Measurements from ENCODE around the gene OVOL2. TPM values are rescaled to one million over a fixed set of nuclear protein-coding genes. Genes with fewer than 3 reads are reported as not detected.

The OVOL2 gene
- total RNA-seq, 1 experiment from 2014 or later: 7.4 TPM

DNA sequence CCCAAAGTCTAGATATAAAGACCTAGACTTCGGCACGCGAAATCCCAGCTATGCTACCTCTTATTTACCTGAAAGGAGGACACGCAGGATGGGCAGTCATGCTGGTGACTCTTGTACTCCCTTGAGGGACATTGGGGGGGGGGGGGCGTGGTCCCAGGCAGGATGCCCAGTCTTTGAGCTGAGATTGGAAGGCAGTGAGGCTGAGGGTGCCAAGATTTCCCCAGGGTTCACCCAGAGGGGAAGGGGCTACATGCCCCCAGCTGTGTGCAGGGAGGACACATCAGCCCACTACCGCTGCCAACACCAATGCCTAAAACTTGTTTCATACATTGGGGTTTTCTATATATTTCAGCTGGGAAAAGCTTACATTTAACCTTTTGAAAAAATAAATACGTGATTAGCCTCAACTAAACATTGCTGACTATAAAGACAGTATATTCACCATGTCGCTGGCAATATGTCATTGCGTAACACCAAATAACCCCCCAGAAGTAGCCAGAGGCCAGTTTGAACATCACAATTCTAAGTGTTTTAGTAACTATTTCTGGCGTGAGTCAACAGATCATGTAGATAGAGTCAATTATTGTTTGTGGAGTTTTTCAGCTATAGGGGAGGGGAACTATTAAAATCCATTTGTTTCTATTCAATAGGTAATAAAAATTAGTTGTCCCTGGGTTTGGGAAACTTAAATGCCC is 67.3 kb downstream of the OVOL2 start:
- H3K9me3 Mint-ChIP-seq (ENCODE audit: low read depth, unreplicated experiment): no peaks in the 10 kb centered on the region
- DNase-seq: no peak
- H3K4me3 Mint-ChIP-seq (ENCODE audit: low read depth, unreplicated experiment): no peak overlapping the region
- no peaks in the 10 kb centered on the region for H3K36me3 Mint-ChIP-seq (ENCODE audit: insufficient read depth, unreplicated experiment)
- H3K27ac Mint-ChIP-seq (ENCODE audit: unreplicated experiment): no peak overlapping the region
- no peaks in the 10 kb centered on the region for H3K27me3 Mint-ChIP-seq (ENCODE audit: unreplicated experiment)
- CTCF ChIA-PET: no interaction called here
- H3K4me1 Mint-ChIP-seq (ENCODE audit: low read depth, unreplicated experiment): no peaks in the 10 kb centered on the region
- intact Hi-C loops (cut with micrococcal nuclease; ENCODE audit: unreplicated experiment): loop anchor here (10.0 kb wide), 1 partner anchor 486 kb away; no protein-coding TSS in a partner anchor
- no TSS peak for BruUV-seq (replicated peaks)
- TF ChIP-seq, protein P1, sequence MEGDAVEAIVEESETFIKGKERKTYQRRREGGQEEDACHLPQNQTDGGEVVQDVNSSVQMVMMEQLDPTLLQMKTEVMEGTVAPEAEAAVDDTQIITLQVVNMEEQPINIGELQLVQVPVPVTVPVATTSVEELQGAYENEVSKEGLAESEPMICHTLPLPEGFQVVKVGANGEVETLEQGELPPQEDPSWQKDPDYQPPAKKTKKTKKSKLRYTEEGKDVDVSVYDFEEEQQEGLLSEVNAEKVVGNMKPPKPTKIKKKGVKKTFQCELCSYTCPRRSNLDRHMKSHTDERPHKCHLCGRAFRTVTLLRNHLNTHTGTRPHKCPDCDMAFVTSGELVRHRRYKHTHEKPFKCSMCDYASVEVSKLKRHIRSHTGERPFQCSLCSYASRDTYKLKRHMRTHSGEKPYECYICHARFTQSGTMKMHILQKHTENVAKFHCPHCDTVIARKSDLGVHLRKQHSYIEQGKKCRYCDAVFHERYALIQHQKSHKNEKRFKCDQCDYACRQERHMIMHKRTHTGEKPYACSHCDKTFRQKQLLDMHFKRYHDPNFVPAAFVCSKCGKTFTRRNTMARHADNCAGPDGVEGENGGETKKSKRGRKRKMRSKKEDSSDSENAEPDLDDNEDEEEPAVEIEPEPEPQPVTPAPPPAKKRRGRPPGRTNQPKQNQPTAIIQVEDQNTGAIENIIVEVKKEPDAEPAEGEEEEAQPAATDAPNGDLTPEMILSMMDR (IDR thresholded peaks at IDR 0.05; ENCODE audit: unreplicated experiment): no peak

DNA sequence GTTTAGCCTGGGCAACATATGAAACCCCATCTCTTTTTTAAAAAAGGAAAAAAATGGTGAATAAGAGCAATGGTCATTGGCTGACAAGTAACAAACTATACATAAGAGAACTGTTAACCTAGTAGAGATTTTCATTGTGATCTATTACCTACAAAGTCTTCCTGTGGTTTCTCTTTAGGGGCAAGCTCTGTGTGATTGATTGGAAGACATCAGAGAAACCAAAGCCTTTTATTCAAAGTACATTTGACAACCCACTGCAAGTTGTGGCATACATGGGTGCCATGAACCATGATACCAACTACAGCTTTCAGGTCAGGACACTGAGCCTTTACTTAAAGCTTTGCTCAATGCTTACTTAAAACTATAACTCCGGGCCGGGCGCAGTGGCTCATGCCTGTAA is 69.7 kb downstream of the OVOL2 start:
- BruUV-seq (replicated peaks): no TSS peak
- Mint-ChIP-seq H3K4me3 (ENCODE audit: low read depth, unreplicated experiment) (no peak overlapping the region), H3K27ac (ENCODE audit: unreplicated experiment) (no peak overlapping the region), H3K36me3 (ENCODE audit: insufficient read depth, unreplicated experiment) (no peaks in the 10 kb centered on the region), H3K27me3 (ENCODE audit: unreplicated experiment) (no peaks in the 10 kb centered on the region), H3K9me3 (ENCODE audit: low read depth, unreplicated experiment) (no peaks in the 10 kb centered on the region), H3K4me1 (ENCODE audit: low read depth, unreplicated experiment) (no peaks in the 10 kb centered on the region)
- DNase-seq: no peak
- TF ChIP-seq, protein P1 (IDR thresholded peaks at IDR 0.05; ENCODE audit: unreplicated experiment): no peak
- CTCF ChIA-PET: no interaction called here
- intact Hi-C loops (cut with micrococcal nuclease; ENCODE audit: unreplicated experiment): no loop called here

- no peak for DNase-seq
- H3K36me3 Mint-ChIP-seq (ENCODE audit: insufficient read depth, unreplicated experiment): no peaks in the 10 kb centered on the region
- H3K27me3 Mint-ChIP-seq (ENCODE audit: unreplicated experiment): no peaks in the 10 kb centered on the region
- no peaks in the 10 kb centered on the region for H3K4me1 Mint-ChIP-seq (ENCODE audit: low read depth, unreplicated experiment)
- TF ChIP-seq, protein P1 (IDR thresholded peaks at IDR 0.05; ENCODE audit: unreplicated experiment): no peak
- CTCF ChIA-PET: no interaction called here
- no peaks in the 10 kb centered on the region for H3K9me3 Mint-ChIP-seq (ENCODE audit: low read depth, unreplicated experiment)
- intact Hi-C loops (cut with micrococcal nuclease; ENCODE audit: unreplicated experiment): no loop called here
- BruUV-seq (replicated peaks): no TSS peak
- no peak overlapping the region for H3K4me3 Mint-ChIP-seq (ENCODE audit: low read depth, unreplicated experiment)
- H3K27ac Mint-ChIP-seq (ENCODE audit: unreplicated experiment): no peak overlapping the region
Measured at GRCh38 chr20:17985388-17986018, 72.2 kb downstream of the OVOL2 start.

- Mint-ChIP-seq H3K4me1 (ENCODE audit: low read depth, unreplicated experiment) (no peaks in the 10 kb centered on the region), H3K4me3 (ENCODE audit: low read depth, unreplicated experiment) (no peak overlapping the region), H3K36me3 (ENCODE audit: insufficient read depth, unreplicated experiment) (peaks cover 7% of the 10 kb centered on the region), H3K27ac (ENCODE audit: unreplicated experiment) (no peak overlapping the region), H3K9me3 (ENCODE audit: low read depth, unreplicated experiment) (no peaks in the 10 kb centered on the region), H3K27me3 (ENCODE audit: unreplicated experiment) (no peaks in the 10 kb centered on the region)
- TF ChIP-seq, protein P1 (IDR thresholded peaks at IDR 0.05; ENCODE audit: unreplicated experiment): no peak
- intact Hi-C loops (cut with micrococcal nuclease; ENCODE audit: unreplicated experiment): no loop called here
- no peak for DNase-seq
- no TSS peak for BruUV-seq (replicated peaks)
- CTCF ChIA-PET: no interaction called here
Measured at GRCh38 chr20:17976305-17976704, 81.4 kb downstream of the OVOL2 start.

Other genes with a start within 250 kb of the OVOL2 start
- 39.8 and 43.0 TPM in 2 replicates for gene SNX5, start 89.1 kb downstream of the OVOL2 start, total RNA-seq (2022)
- 10.5 TPM in 2 replicates for gene MGME1, start 88.9 kb downstream of the OVOL2 start, total RNA-seq (2022)
- gene KAT14, start 79.9 kb upstream of the OVOL2 start, total RNA-seq (2022): 3.1 and 4.4 TPM in 2 replicates
- 5.2 and 6.0 TPM in 2 replicates for gene PET117, start 79.9 kb upstream of the OVOL2 start, total RNA-seq (2022)
- gene ZNF133, start 230.6 kb upstream of the OVOL2 start, total RNA-seq (2022): 4.6 and 5.0 TPM in 2 replicates